Erythroblast (primary cell): ENCODE data around the gene RDH5.
"Not testable (repeated sequence)": the region's sequence is repeated elsewhere in the genome, so short reads cannot be mapped to it uniquely, and the experiment has no call there.

Source experiments
- GATA1 ChIP-seq: IDR thresholded peaks from 2 replicates; pipeline ENCODE4 v1.6.1; 2011; ENCODE audit warnings: low read depth, mild to moderate bottlenecking, control low read depth, low read length, moderate library complexity
- POLR2A ChIP-seq: IDR thresholded peaks from 2 replicates; pipeline ENCODE4 v1.6.1; 2011; ENCODE audit warnings: mild to moderate bottlenecking, low read length

- not testable (repeated sequence) for TF ChIP-seq POLR2A, GATA1
Observed at GRCh38 chr12:55758575-55758974, 38.4 kb downstream of the RDH5 start.
